WTC11 (cell line): Measurements from ENCODE around the gene NACC2. TPM values are rescaled to one million over a fixed set of nuclear protein-coding genes. Genes with fewer than 3 reads are reported as not detected.

ENCODE experiments used
- ATAC-seq: fragments of 200-7000 bp; cut with Tn5 transposase; 2 replicates; pipeline ENCODE4 v1.10.0; 2021; ENCODE audit warnings: mild to moderate bottlenecking, moderate library complexity
- CTCF ChIA-PET: fragments of 300-600 bp; sonication (Branson Sonifier 250); formaldehyde crosslinking; loops from one replicate; lab custom pipeline; 2021; ENCODE audit warnings: antibody characterized with exemption; lab: Charles Lee
- POLR2A ChIA-PET: fragments of 350-600 bp; sonication (Branson Sonifier 250); formaldehyde crosslinking; loops from one replicate; lab custom pipeline; 2021; ENCODE audit warnings: antibody characterized with exemption; lab: Charles Lee
- DNase-seq: peaks from one replicate; pipeline ENCODE4 v3.0.0; 2021; ENCODE audit warnings: low spot score
- H3K27ac Mint-ChIP-seq: 2 replicates; pipeline ENCODE4 v1.8.0; 2021; ENCODE audit warnings: mixed read lengths
- H3K27me3 Mint-ChIP-seq: 2 replicates; pipeline ENCODE4 v1.8.0; 2021; ENCODE audit warnings: low read depth, mild to moderate bottlenecking, moderate library complexity, mixed read lengths
- H3K36me3 Mint-ChIP-seq: 2 replicates; pipeline ENCODE4 v1.8.0; 2021; ENCODE audit warnings: mixed read lengths
- H3K4me1 Mint-ChIP-seq: 2 replicates; pipeline ENCODE4 v1.8.0; 2022; ENCODE audit warnings: mixed read lengths
- H3K4me3 Mint-ChIP-seq: 2 replicates; pipeline ENCODE4 v1.8.0; 2021; ENCODE audit warnings: mild to moderate bottlenecking, moderate library complexity, mixed read lengths
- H3K9me3 Mint-ChIP-seq: 2 replicates; pipeline ENCODE4 v1.8.0; 2021; ENCODE audit warnings: mixed read lengths
- FOXP4 ChIP-seq: sonication (generic); formaldehyde crosslinking; IDR thresholded peaks from 2 replicates; pipeline ENCODE4 v1.8.0; 2022; ENCODE audit warnings: mild to moderate bottlenecking, missing genetic modification reagents
- HMGA2 ChIP-seq: fragments of 250-450 bp; sonication (Bioruptor Pico); IDR thresholded peaks from 2 replicates; pipeline ENCODE4 v1.4.0; 2021; ENCODE audit warnings: mild to moderate bottlenecking, moderate library complexity
- JUN ChIP-seq: sonication (generic); formaldehyde crosslinking; IDR thresholded peaks from 2 replicates; pipeline ENCODE4 v1.8.0; 2023; ENCODE audit warnings: mild to moderate bottlenecking, missing genetic modification reagents
- NFE2L1 ChIP-seq: sonication (generic); formaldehyde crosslinking; IDR thresholded peaks from 2 replicates; pipeline ENCODE4 v1.8.1; 2023; ENCODE audit warnings: missing genetic modification reagents
- PRDM15 ChIP-seq: sonication (generic); formaldehyde crosslinking; IDR thresholded peaks from 2 replicates; pipeline ENCODE4 v1.8.0; 2022; ENCODE audit warnings: missing genetic modification reagents
- PRRX2 ChIP-seq: fragments of 250-450 bp; sonication (Bioruptor Pico); IDR thresholded peaks from 2 replicates; pipeline ENCODE4 v1.8.0; 2021; ENCODE audit warnings: mild to moderate bottlenecking
- SMAD4 ChIP-seq: sonication (generic); formaldehyde crosslinking; IDR thresholded peaks from 2 replicates; pipeline ENCODE4 v1.8.0; 2022; ENCODE audit warnings: mild to moderate bottlenecking, missing genetic modification reagents
- SOX15 ChIP-seq: fragments of 250-450 bp; sonication (Bioruptor Pico); IDR thresholded peaks from 2 replicates; pipeline ENCODE4 v1.9.0; 2021; ENCODE audit warnings: mild to moderate bottlenecking
- ZBTB21 ChIP-seq: sonication (generic); formaldehyde crosslinking; IDR thresholded peaks from 2 replicates; pipeline ENCODE4 v1.8.1; 2023; ENCODE audit warnings: mild to moderate bottlenecking, missing genetic modification reagents, borderline replicate concordance
- ZNF121 ChIP-seq: sonication (generic); formaldehyde crosslinking; IDR thresholded peaks from 2 replicates; pipeline ENCODE4 v1.8.0; 2023; ENCODE audit warnings: missing genetic modification reagents
- ZNF232 ChIP-seq: sonication (generic); formaldehyde crosslinking; IDR thresholded peaks from 2 replicates; pipeline ENCODE4 v1.8.0; 2022; ENCODE audit warnings: mild to moderate bottlenecking, missing genetic modification reagents
- ZNF281 ChIP-seq: sonication (generic); formaldehyde crosslinking; IDR thresholded peaks from 2 replicates; pipeline ENCODE4 v1.8.0; 2023; ENCODE audit warnings: mild to moderate bottlenecking, missing genetic modification reagents
- ZNF423 ChIP-seq: fragments of 250-450 bp; sonication (Bioruptor Pico); IDR thresholded peaks from 2 replicates; pipeline ENCODE4 v2.1.2; 2022; ENCODE audit warnings: mild to moderate bottlenecking, moderate library complexity
- total RNA-seq: library from RNA; stranded (reverse); gene quantifications from 3 replicates; pipeline ENCODE4 v1.2.3, GENCODE V29; 2021
- TF ChIP-seq, protein P1 (sequence below): sonication (generic); formaldehyde crosslinking; IDR thresholded peaks from 2 replicates; pipeline ENCODE4 v1.8.1; 2023; ENCODE audit warnings: mild to moderate bottlenecking, missing genetic modification reagents, borderline replicate concordance
- TF ChIP-seq, protein P2 (sequence below): fragments of 250-450 bp; sonication (Bioruptor Pico); IDR thresholded peaks from 2 replicates; pipeline ENCODE4 v1.8.0; 2021; ENCODE audit warnings: mild to moderate bottlenecking

The NACC2 gene
- total RNA-seq, 1 experiment from 2014 or later, result 17.1 TPM

DNA sequence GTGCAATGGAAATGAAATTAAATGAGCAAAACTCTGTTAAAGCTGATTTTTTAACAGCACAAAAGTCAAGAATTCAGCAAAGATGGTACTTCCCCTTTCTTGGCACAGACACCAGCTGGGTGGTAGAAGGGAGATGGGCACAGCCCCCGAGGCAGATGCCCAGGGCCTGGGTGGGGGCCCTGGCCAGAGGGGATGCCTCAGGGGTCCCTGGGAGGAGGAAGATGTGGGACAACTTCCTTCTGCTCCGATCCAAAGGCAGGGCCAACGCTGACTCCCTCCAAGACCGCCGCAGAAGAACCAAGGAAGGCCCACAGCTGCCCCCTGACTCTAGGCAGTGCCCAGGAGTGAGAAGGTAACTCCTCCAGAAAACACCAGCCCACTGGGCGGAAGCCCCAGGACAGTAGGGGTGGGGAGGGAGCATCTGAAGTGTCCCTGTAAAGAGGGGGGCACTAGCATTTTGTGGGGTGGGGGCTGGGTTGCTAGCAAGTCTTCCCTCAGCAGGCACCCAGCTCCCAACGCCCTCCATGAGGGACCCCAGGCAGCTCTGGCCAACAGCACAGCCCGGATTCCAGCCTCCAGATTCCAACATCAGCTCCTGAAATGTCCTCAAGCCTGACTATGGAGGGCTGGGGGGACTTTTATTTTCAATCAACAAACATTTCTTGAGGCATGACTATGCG, 4.9 kb downstream of the NACC2 start:
- CTCF ChIA-PET, result interaction anchor here (0.8 to 2.5 kb wide), 9 partner anchors 21 to 122 kb away, joined by 3 to 14 read pairs (median 4); no protein-coding TSS in a partner anchor
- no peaks in the 10 kb centered on the region for H3K36me3 Mint-ChIP-seq

DNA sequence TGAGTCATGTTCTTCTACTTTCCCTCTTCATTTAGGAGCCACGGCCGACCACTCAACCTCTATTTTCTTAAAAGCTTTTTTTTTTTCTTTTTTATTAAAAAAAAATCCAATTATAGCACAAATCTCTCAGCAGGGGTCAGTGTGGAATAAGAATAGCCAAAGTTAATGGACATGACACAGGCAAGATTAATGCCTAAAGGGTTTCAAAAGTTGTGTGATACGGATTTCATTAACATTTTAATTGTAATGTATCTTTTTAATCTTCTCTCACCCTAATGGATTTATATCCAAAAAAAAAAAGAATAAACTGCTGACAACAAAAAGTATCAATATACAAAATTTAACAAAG, 5.4 kb downstream of the NACC2 start:
- no peak overlapping the region for H3K27ac Mint-ChIP-seq
- ATAC-seq (no peak), DNase-seq (no peak)
- TF ChIP-seq ZNF423 (CRISPR knock-in tag) (no peak), NFE2L1 (CRISPR knock-in tag) (no peak), FOXP4 (CRISPR knock-in tag) (no peak), SMAD4 (CRISPR knock-in tag) (no peak), ZNF121 (CRISPR knock-in tag) (no peak), ZNF232 (no peak), ZBTB21 (CRISPR knock-in tag) (no peak), ZNF281 (CRISPR knock-in tag) (no peak), HMGA2 (CRISPR knock-in tag) (no peak), PRRX2 (CRISPR knock-in tag) (no peak)
- TF ChIP-seq, protein P1, sequence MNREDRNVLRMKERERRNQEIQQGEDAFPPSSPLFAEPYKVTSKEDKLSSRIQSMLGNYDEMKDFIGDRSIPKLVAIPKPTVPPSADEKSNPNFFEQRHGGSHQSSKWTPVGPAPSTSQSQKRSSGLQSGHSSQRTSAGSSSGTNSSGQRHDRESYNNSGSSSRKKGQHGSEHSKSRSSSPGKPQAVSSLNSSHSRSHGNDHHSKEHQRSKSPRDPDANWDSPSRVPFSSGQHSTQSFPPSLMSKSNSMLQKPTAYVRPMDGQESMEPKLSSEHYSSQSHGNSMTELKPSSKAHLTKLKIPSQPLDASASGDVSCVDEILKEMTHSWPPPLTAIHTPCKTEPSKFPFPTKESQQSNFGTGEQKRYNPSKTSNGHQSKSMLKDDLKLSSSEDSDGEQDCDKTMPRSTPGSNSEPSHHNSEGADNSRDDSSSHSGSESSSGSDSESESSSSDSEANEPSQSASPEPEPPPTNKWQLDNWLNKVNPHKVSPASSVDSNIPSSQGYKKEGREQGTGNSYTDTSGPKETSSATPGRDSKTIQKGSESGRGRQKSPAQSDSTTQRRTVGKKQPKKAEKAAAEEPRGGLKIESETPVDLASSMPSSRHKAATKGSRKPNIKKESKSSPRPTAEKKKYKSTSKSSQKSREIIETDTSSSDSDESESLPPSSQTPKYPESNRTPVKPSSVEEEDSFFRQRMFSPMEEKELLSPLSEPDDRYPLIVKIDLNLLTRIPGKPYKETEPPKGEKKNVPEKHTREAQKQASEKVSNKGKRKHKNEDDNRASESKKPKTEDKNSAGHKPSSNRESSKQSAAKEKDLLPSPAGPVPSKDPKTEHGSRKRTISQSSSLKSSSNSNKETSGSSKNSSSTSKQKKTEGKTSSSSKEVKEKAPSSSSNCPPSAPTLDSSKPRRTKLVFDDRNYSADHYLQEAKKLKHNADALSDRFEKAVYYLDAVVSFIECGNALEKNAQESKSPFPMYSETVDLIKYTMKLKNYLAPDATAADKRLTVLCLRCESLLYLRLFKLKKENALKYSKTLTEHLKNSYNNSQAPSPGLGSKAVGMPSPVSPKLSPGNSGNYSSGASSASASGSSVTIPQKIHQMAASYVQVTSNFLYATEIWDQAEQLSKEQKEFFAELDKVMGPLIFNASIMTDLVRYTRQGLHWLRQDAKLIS (CRISPR knock-in tag), result no peak
- CTCF ChIA-PET, result interaction anchor here (0.8 to 2.5 kb wide), 6 partner anchors 33 to 120 kb away, joined by 3 to 14 read pairs (median 5); no protein-coding TSS in a partner anchor
- H3K4me3 Mint-ChIP-seq, result no peak overlapping the region
- H3K27me3 Mint-ChIP-seq, result peaks cover 17% of the 10 kb centered on the region
- peaks cover 30% of the 10 kb centered on the region for H3K4me1 Mint-ChIP-seq
- POLR2A ChIA-PET, result no interaction called here
- H3K36me3 Mint-ChIP-seq, result no peaks in the 10 kb centered on the region
- H3K9me3 Mint-ChIP-seq, result no peaks in the 10 kb centered on the region

More for the DNA sequence above, 4.9 kb downstream of the NACC2 start:
- H3K9me3 Mint-ChIP-seq, result no peaks in the 10 kb centered on the region
- POLR2A ChIA-PET, result interaction anchor here (1.3 kb wide), 1 partner anchor 32 kb away, joined by 3 read pairs; no protein-coding TSS in a partner anchor
- ATAC-seq, result no peak
- TF ChIP-seq JUN (CRISPR knock-in tag) (no peak), SOX15 (no peak), PRDM15 (CRISPR knock-in tag) (no peak)
- TF ChIP-seq, protein P2, sequence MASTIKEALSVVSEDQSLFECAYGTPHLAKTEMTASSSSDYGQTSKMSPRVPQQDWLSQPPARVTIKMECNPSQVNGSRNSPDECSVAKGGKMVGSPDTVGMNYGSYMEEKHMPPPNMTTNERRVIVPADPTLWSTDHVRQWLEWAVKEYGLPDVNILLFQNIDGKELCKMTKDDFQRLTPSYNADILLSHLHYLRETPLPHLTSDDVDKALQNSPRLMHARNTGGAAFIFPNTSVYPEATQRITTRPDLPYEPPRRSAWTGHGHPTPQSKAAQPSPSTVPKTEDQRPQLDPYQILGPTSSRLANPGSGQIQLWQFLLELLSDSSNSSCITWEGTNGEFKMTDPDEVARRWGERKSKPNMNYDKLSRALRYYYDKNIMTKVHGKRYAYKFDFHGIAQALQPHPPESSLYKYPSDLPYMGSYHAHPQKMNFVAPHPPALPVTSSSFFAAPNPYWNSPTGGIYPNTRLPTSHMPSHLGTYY (CRISPR knock-in tag), result no peak
- TF ChIP-seq, all 79 proteins: peak for 0
- Mint-ChIP-seq H3K4me1 (peaks cover 30% of the 10 kb centered on the region), H3K27me3 (peaks cover 17% of the 10 kb centered on the region), H3K27ac (no peak overlapping the region), H3K4me3 (no peak overlapping the region)
- DNase-seq, result no peak
